HG02970 (cell line): ENCODE data around the gene GRB7.
"Not testable (repeated sequence)": the region's sequence is repeated elsewhere in the genome, so short reads cannot be mapped to it uniquely, and the experiment has no call there.

Source experiments
- ATAC-seq: cut with Tn5 transposase; IDR thresholded peaks from one replicate; pipeline ENCODE4 v1.9.1; 2021; ENCODE audit warnings: mild to moderate bottlenecking, moderate library complexity, moderate number of reproducible peaks; ENCODE audit not compliant: unreplicated experiment, low FRiP score

The GRB7 gene

DNA sequence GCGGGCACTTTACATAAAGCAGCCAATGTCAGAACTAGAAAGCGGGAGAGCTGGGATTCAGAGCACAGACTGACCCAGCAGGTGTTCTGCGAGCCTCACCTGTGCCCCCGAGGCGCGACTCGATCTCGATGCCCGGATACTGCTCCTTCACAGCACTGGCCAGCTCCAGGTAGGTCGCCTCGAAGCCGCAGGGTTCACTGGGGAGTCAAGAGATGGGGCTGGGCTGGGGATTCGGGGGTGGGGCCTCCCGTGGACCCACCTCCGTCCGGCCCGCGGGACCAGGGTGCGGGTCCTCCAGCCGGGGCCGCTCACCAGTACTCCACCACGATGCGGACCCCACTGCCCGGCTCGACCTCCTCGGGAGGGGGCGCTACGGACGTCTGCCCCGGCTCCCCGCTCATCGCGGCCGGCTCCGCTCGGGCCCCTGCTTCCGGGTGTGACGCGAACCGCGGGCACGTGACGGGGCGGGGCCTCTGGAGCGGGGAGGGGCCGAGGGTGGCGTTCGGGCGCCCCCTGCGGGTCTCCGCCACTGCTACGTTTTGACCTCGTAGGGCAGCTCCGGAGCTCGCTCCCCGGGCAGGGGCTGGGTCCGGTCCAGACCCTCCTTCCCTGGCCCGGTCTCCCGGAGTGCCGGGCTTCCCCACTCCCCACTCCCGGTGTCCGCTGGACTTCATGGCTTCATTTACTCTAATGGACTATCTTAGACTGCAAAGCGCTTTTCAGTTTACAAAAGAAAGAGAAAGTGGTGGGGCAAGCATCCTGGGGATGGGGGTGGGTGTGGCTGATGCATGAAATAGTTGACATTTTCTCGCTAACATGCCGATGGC lies 7.4 kb upstream of the GRB7 start, which contains the start of gene MIEN1:
Gene MIEN1 (minus strand): TSS at position 438 of the 827 bp plus-strand sequence. CDS start 37 bp downstream, at position 401.
- peak; percentile 84 for ATAC-seq

DNA sequence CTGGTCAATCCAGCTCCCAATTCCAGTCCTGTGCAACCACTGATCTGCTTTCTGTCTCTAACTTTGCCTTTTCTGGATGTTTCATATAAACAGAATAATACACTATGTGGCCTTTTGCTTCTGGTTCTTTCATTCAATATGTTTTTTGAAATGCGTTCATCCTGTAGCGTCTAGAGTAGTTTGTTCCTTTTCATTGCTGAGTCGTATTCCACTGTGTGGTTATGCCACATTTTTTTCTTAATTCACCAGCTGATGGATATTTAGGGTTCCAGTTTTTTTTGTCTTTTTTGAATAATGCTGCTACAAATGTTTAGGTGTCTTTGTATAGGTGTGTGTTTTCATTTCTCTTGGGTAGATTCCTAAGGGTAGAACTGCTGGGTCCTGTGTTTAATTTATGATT lies 5.2 kb upstream of the GRB7 start:
- ATAC-seq: no peak

DNA sequence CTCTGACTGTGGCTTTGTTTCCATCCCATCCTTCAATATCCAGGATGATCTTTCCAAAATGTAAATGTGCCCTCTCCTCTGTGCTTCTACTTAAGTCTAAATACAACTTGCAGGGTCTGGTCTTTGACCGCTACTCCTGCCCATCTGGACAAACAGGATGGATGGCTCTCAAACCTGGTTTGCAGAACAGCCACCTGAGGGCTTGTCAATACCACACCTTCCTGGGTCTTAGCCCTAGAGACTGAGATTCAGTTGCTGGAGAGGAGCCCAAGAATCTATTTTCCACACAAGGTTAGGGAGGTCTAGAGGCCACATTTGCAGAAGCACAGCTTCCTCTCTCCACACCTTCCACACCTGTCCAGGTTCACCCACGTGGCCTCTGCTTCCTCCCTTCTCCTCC lies 1.9 kb upstream of the GRB7 start:
- no peak for ATAC-seq

- no peak for ATAC-seq
Measured at GRCh38 chr17:39736319-39737165, 1.2 kb upstream of the GRB7 start.

- ATAC-seq: no peak
Measured at GRCh38 chr17:39737206-39737759, 455 bp upstream of the GRB7 start.

DNA sequence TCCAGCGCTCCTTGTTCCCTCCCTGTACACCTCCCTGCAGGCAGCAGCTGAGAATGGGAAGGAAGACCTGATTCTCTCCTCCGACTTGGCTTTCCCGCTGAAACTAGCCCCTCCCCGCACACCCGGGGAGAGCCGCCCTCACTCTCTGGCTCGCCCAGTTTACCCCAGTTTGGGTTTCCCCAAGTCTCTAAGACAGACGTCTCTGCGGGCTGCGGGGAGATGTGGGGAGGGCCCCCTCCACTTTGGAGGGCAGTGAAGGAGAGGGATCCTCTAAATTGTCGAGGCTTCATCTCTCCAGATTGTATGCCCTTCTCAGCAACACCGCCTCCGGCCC lies 797 bp downstream of the GRB7 start:
- ATAC-seq: no peak

DNA sequence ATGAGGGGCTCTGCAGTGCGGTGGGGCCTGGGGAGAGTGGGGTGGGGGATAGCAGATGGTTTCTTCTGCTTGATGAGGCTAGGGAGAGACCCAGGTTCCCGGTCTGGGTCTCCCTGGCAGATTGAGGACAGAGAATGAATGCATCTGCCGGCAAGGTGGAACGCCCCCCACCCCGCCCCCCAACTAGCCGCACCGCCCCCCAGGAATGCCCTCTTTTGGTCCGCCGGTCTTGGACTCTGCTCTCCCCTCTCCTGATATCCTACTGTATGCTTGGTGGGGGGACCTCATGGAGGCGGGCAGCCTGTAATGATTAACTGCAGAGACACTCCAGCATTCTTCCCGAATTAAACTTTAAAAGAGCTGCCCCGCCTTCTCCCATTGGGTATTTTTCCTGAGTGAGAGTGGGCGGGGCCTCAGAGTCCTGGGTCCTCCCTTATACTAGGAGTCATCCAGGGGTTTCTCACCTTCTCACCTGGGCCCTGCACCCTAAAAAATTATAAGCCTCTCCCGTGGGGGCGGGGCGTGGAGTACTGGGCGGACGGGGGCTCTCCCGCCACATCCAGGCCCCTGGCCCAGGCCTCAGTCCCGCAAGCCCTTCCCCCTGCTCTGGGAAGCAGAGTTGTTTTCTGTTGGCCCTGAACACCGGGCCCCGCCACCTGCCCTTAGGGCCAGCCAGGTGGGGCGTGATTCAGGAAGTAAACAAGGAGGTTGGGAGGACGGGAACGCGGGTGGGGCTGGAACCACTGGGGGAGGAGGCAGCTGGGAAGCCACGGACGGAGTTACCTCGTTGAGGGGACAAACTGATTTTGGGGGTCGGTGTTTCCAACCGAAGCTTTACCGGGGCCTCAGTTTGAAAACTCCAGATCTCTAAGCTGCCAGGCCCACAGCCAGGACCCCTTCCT lies 1.5 kb downstream of the GRB7 start:
- ATAC-seq: no peak

DNA sequence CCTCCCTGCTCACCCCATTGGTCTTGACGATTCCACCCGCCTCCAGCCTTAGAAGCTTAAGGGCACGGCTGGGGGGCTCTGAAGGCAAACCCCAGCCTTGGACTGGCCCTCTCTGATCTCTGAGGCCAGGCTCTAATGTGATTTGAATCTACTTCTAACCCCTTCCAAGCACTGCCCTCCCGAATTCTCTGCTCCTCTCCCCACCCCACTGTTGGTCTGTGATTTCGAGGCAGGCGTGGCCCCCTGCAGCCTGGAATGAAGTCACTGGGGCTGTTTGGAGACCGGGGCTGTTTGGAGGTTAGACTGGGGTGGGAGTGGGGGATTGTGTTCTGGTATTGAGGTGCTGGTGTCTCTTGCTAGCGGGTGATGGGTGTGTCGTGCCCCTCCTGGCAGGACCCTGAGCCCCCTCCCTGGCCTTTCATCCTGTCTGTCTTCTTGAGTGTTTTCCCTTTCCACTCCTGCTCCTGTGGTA lies 2.2 kb downstream of the GRB7 start:
- no peak for ATAC-seq

DNA sequence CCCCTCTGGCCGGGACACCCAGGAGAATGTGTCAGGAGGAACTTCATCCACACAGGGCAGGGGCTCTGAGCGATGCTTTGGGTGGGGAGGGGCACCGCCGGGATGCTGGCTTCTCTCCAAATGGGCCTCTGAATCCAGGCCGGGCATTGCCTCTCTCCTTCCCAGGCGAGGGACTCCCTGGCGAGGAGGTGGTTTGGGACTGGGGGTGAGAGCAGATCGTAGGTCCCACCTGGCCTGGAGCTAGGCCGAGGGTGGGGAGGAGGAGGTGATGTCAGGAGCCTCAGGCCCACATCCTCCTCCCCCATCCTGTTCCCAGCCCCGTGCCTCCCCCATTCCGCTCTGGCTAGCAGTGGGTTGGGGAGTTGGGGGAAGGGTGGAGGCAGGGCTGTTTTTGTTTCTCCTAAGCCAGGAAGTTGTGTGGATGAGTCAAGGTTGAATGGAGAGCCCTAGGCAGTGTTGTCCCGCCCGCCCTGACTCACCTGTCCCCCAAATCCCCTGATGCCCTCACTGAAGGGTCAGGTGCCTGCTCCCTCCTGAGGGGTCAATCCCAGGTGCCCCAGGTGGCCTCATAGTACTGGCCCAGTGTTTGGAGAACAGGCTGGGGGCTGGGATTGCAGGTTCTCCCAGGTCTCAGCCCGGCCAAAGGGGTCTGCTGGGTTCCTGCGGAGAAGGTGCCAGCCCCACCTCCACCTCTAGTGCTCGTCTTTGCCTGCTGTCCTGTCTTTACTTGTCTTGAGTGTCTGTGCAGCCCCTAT lies 2.8 kb downstream of the GRB7 start:
- ATAC-seq: no peak

DNA sequence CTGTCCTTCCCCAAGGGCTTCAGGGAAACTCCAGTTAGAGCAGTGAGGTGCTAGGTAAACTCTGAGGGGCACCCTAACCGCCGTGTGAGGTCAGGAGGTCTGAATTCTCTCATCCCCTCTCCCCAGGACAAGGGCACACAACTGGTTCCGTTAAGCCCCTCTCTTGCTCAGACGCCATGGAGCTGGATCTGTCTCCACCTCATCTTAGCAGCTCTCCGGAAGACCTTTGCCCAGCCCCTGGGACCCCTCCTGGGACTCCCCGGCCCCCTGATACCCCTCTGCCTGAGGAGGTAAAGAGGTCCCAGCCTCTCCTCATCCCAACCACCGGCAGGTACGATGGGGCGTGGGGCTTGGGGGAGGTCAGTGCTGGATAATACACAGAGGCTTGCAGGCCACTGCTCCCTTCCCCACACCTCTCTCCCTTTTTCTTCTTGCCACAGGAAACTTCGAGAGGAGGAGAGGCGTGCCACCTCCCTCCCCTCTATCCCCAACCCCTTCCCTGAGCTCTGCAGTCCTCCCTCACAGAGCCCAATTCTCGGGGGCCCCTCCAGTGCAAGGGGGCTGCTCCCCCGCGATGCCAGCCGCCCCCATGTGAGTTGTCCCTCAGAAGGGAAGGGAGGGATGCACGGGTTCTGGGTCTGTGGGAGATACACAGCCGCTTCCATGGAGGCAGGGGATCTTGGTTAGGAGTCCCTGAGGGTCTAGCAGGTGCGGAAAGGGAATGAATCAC lies 4.6 kb downstream of the GRB7 start:
- no peak for ATAC-seq

- ATAC-seq: no peak
Measured at GRCh38 chr17:39742856-39743436, 5.2 kb downstream of the GRB7 start.

DNA sequence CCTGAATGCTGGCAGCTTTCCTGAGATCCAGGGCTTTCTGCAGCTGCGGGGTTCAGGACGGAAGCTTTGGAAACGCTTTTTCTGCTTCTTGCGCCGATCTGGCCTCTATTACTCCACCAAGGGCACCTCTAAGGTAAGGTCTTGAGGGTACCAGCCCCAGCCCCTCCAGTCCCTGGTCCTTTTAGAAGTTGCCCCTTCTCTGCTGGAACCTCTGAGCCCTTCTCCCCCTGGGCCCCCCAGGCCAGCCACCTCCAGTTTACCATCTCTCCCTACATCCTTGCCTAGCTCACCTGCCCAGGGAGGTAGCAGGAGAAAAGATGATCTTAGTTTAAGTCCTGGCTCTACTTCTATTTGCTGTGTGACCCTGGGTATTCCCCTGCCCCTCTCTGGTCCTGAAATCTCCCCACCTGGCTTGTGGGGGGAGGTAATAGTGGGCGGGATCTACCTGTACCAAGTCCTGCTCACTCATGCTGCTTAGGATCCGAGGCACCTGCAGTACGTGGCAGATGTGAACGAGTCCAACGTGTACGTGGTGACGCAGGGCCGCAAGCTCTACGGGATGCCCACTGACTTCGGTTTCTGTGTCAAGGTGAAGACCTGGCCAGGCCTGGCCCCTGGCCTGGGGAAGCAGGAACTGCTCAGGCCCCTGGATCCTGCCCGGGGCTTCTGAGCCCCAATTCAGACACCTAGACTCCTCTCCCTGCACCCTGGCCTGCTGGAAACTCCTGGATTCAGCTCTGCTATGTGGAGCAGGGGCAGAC lies 6.5 kb downstream of the GRB7 start:
- ATAC-seq: no peak

DNA sequence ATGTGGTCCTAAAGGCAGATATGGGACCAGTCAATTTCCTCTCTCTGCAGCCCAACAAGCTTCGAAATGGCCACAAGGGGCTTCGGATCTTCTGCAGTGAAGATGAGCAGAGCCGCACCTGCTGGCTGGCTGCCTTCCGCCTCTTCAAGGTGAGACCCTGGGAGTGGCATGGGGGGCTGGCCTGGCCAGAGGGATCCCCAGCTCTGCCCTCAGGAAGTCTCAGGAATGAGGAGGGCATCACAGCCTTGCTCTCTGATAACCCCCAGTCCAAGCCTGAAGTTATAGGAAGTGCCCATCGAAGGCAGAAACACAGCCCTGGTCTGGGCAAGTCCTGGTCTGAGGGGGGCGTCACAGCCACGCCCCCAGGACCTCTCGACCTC lies 7.1 kb downstream of the GRB7 start:
- no peak for ATAC-seq

DNA sequence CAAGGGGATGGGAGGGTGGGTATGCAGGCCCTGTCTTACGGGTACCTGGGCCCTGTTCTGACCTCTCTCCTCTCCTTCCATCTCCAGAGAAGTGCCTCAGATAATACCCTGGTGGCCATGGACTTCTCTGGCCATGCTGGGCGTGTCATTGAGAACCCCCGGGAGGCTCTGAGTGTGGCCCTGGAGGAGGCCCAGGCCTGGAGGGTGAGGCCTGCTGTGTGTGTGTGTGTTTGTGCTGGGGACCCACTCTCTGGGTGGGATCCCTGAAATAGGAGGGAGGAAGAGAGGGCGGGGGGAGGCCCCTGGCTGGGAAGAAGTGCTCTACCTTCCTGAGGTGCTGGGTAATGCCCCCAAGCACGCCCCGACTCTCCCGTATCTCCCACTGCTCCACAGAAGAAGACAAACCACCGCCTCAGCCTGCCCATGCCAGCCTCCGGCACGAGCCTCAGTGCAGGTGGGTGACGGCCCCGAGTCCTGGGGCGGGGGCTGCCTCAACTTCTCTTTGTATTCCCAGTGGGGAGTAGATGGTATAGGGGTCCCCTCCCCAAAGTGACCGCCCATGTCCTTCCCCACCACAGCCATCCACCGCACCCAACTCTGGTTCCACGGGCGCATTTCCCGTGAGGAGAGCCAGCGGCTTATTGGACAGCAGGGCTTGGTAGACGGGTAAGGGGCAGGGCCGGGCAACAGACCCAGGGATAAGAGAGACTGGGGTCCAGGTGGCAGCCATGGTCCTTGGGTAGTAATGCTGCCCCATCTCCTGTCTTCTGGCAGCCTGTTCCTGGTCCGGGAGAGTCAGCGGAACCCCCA lies 7.8 kb downstream of the GRB7 start:
- ATAC-seq: no peak

DNA sequence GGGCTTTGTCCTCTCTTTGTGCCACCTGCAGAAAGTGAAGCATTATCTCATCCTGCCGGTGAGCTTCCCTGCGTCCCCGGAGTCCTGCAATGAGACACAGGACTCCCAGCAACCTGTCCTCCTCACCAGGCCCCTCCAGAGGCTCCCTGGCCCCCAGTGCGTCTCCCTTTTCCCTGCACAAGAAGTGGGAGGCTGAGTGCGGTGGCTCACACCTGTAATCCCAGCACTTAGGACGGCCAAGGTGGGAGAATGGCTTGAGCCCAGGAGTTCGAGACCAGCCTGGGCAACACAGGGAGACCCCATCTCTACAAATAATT lies 8.4 kb downstream of the GRB7 start:
- no peak for ATAC-seq

- no peak for ATAC-seq
Measured at GRCh38 chr17:39747745-39748144, 10.0 kb downstream of the GRB7 start.

- not testable (repeated sequence) for ATAC-seq
Measured at GRCh38 chr17:39748444-39749034, 10.8 kb downstream of the GRB7 start.
